ENCODE data around the gene MCTP1.

GRCh38 chr5:94847019-94847418 is 437.9 kb downstream of the MCTP1 start:
- no peak for TF ChIP-seq CTCF (IDR thresholded peaks at IDR 0.05)
- no peak for TF ChIP-seq EZH2 (IDR thresholded peaks at IDR 0.05)
- TF ChIP-seq EZH2phosphoT487 (IDR thresholded peaks at IDR 0.05): no peak

Measured in neural progenitor cell (in vitro differentiated cells).